Measurements from ENCODE around the gene RNF44. TPM values are rescaled to one million over a fixed set of nuclear protein-coding genes. Genes with fewer than 3 reads are reported as not detected.

RNF44 gene
- total RNA-seq = 10 to 100 TPM; 10.9 to 38.6 TPM

DNA sequence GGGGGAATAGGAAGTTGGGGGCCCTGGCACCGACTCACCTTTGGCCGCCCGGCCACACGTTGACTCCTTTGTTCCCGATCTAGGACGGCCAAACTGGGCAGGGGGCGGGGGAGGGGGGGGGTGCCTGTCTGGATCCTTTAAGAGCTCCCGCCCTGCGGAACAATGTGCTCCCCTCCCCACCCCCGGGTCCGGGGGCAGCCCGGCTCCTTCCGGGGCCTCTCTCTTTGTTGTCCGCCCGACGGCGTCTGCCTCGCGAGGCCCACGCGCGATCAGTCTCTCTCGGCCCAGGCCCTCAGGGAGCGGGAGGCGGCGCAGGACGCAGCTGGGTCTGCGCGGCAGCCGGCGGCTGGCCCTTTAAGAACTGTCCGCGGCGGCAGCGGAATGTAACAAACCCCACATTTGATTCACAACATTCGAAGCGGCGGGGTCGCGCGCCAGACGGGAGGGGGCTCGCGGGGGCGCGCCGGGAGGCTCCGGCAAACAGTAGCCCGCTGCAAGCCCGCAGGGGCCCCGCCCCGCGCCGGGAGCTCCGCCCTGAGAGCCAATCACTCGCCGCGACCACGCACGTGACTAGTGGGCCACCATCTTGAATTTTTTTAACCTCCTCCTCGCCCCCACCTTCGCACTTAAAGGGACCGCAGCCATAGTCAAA, at the start of gene RNF44:
RNF44 (minus strand) TSS at position 501 of the 652 bp plus-strand sequence. CDS start 4,930 bp downstream, outside the sequence.
- TF ChIP-seq CTCF (IDR thresholded peaks at IDR 0.05) (peak in 1 of 7 experiments; percentile 15), POLR2A (IDR thresholded peaks at IDR 0.05) (peak; percentile 54 to 77 (median 70))
- DNase-seq (peak; percentile 96 to 99 (median 98)), ATAC-seq (peak; percentile 80)
- H3K27me3 ChIP-seq = no peaks in the 10 kb centered on the region
- intact Hi-C loops (cut with DNase I) = no loop called here
- H3K4me1 ChIP-seq = peaks cover 56% of the 10 kb centered on the region
- 0% methylated on average over 6 to 61 of the region's 63 CpGs for WGBS, 2 donors
- H3K27ac ChIP-seq = peak within 1 kb of the TSS; percentile 83 to 98 (median 90)
- no peaks in the 10 kb centered on the region for H3K36me3 ChIP-seq (replicated peaks in 1 of 2; ENCODE audit: insufficient read depth in 1 of 2, low read depth in 2 of 2)
- H3K9me3 ChIP-seq = no peaks in the 10 kb centered on the region
- peak within 1 kb of the TSS; percentile 66 to 86 for H3K4me3 ChIP-seq

DNA sequence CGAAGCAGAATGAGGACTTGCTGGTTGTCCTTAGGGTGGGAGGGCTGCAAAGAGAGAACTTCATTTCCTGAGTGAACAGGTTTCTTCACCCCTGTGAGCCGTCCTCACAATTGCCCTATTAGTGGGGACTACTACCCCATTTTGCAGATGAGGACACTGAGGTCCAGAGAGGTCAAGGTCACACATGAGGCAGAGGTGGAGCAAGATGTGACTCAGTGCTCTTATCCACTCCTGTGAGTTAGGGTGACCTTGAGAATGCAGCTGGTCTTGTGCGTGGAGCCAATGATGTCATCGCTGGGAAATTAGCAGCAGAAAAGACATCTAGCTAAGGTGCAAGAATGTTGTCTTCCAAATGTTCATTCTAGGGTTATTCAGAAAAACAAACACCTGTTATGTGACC, 45.9 kb upstream of the RNF44 start:
- TF ChIP-seq POLR2A (IDR thresholded peaks at IDR 0.05) = no peak
- no peak for TF ChIP-seq CTCF (IDR thresholded peaks at IDR 0.05)
- peaks cover 0 to 13% (median 0%) of the 10 kb centered on the region in 3 donors for H3K9me3 ChIP-seq

DNA sequence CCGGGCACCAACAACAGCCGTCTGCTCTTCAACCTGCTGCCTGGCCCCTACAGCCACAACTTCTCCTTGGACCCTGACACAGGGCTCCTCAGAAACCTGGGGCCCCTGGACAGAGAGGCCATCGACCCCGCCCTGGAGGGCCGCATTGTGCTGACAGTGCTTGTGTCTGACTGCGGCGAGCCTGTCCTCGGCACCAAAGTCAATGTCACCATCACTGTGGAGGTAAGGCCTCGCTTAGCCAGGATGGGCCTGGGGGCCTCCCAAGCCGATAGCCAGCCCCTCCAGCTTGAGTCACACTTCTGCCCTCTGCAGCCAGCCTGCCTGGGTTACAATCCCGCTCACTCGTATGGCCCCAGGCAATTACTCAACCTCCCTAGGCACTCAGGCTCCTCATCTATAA, 44.2 kb upstream of the RNF44 start:
- Histone ChIP-seq H3K4me3 (no peak overlapping the region), H3K27ac (no peak overlapping the region), H3K9me3 (peaks cover 0 to 13% (median 0%) of the 10 kb centered on the region in 3 donors), H3K27me3 (no peaks in the 10 kb centered on the region), H3K4me1 (no peaks in the 10 kb centered on the region), H3K36me3 (replicated peaks in 1 of 2; ENCODE audit: insufficient read depth in 1 of 2, low read depth in 2 of 2) (no peaks in the 10 kb centered on the region)
- TF ChIP-seq CTCF (IDR thresholded peaks at IDR 0.05) = no peak
- TF ChIP-seq POLR2A (IDR thresholded peaks at IDR 0.05) = no peak
- DNase-seq (no peak), ATAC-seq (no peak)
- intact Hi-C loops (cut with DNase I) = no loop called here
- WGBS, 2 donors = 75 to 84% methylated on average over 4 to 12 of the region's 12 CpGs

More for the DNA sequence above, 45.9 kb upstream of the RNF44 start:
- H3K27me3 ChIP-seq = no peaks in the 10 kb centered on the region
- H3K4me1 ChIP-seq = no peaks in the 10 kb centered on the region
- intact Hi-C loops (cut with DNase I) = no loop called here
- ATAC-seq (no peak), DNase-seq (no peak)
- WGBS, 2 donors = 71 to 75% methylated on average over 4 of the region's 4 CpGs
- H3K4me3 ChIP-seq = no peak overlapping the region
- no peaks in the 10 kb centered on the region for H3K36me3 ChIP-seq (replicated peaks in 1 of 2; ENCODE audit: insufficient read depth in 1 of 2, low read depth in 2 of 2)
- no peak overlapping the region for H3K27ac ChIP-seq

GRCh38 chr5:176579323-176579722, 42.1 kb upstream of the RNF44 start:
- Histone ChIP-seq H3K4me1 (no peaks in the 10 kb centered on the region), H3K36me3 (replicated peaks in 1 of 2; ENCODE audit: insufficient read depth in 1 of 2, low read depth in 2 of 2) (no peaks in the 10 kb centered on the region), H3K4me3 (no peak overlapping the region), H3K27me3 (no peaks in the 10 kb centered on the region), H3K9me3 (no peaks in the 10 kb centered on the region), H3K27ac (no peak overlapping the region)
- no peak for TF ChIP-seq POLR2A (IDR thresholded peaks at IDR 0.05)
- no peak for TF ChIP-seq CTCF (IDR thresholded peaks at IDR 0.05)
- WGBS, 2 donors = 61 to 69% methylated on average over 4 of the region's 4 CpGs
- intact Hi-C loops (cut with DNase I) = loop anchor here (10.0 kb wide), 1 partner anchor 845 kb away; no protein-coding TSS in a partner anchor
- DNase-seq = no peak
- ATAC-seq = no peak

- TF ChIP-seq CTCF (IDR thresholded peaks at IDR 0.05) (peak; percentile 37 to 84 (median 73)), POLR2A (IDR thresholded peaks at IDR 0.05) (no peak)
- 14 to 33% methylated on average over 8 to 15 of the region's 15 CpGs for WGBS, 2 donors
- H3K36me3 ChIP-seq (replicated peaks in 1 of 2; ENCODE audit: insufficient read depth in 1 of 2, low read depth in 2 of 2) = no peaks in the 10 kb centered on the region
- peak; percentile 80 to 85 (median 82) for DNase-seq
- intact Hi-C loops (cut with DNase I) = loop anchor here (10.0 kb wide), 1 partner anchor 844 kb away; no protein-coding TSS in a partner anchor
- no peaks in the 10 kb centered on the region for H3K4me1 ChIP-seq
- no peak overlapping the region for H3K27ac ChIP-seq
- no peaks in the 10 kb centered on the region for H3K27me3 ChIP-seq
- no peak overlapping the region for H3K4me3 ChIP-seq
- H3K9me3 ChIP-seq = no peaks in the 10 kb centered on the region
- peak; percentile 87 for ATAC-seq
Measured at GRCh38 chr5:176578391-176578808, 41.2 kb upstream of the RNF44 start.
